ENCODE results near the gene HNRNPH1.
"Not testable (repeated sequence)": the region's sequence is repeated elsewhere in the genome, so short reads cannot be mapped to it uniquely, and the experiment has no call there.

The HNRNPH1 gene, protein sequence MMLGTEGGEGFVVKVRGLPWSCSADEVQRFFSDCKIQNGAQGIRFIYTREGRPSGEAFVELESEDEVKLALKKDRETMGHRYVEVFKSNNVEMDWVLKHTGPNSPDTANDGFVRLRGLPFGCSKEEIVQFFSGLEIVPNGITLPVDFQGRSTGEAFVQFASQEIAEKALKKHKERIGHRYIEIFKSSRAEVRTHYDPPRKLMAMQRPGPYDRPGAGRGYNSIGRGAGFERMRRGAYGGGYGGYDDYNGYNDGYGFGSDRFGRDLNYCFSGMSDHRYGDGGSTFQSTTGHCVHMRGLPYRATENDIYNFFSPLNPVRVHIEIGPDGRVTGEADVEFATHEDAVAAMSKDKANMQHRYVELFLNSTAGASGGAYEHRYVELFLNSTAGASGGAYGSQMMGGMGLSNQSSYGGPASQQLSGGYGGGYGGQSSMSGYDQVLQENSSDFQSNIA

DNA sequence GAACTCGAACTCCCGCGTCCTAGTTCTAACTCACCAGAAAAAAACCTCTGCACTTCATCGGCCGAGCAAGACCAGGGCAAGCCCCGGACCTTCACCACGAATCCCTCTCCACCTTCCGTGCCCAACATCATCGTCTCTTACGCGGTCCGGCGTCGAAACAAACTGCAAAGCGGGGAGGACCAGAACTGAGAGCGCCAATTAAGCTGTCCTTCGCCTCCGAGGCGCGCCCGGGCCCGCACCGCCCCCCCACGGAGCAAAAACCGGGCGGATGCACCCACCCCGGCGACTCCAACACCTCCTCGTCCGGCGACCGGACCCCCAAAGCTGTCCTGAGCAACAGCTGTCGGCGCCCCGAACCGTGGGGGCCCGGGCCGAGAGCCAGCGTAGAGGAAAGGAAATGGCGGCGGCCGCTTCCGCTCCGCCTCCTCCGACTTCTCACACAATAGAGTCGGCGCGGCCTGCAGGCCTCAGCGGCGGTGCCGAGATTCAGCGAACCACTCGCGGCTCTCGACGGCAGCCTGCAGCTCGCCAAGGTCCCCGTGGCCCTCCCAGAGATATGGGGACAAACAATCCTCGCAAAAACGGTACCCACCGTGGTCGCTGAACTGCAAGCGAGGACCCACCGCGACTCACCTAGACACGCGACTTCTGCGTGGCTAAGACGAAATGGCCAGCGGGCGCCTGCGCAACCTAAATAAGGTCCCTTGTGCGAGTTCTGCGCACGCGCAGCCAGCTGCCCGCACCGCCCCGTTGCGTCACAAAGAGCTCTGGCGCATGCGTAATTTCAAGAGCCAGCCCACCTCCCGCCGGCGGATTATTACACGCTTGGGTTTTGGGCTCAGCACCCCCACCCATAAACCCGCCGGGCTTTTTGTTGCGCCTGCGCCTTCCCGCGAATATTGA lies at the start of gene HNRNPH1:
Gene HNRNPH1, minus strand, starts transcription at position 669 of the 903 bp plus-strand sequence. Its CDS starts 538 bp downstream, at position 131.
- peak; percentile 100 for DNase-seq

DNA sequence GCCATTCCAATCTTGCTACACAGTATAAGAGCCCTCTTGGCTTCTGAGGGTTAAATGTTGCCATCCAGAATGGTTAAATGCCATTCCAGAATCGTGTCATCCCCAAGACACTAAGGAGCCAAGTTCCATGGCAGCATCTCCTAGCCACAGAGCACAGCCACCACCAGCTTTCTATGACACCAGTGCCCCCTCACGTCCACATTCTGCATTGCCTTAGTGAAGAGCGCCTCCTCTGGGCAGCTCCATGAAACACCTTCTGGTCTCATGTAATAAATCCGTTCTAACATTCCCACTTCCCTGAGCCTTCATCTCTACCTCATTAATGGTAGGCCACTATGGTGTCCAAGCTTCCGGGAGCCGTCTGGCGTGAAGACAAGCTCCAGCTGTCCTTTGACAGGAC lies 44.9 kb upstream of the HNRNPH1 start:
- DNase-seq, result peak; percentile 87

DNA sequence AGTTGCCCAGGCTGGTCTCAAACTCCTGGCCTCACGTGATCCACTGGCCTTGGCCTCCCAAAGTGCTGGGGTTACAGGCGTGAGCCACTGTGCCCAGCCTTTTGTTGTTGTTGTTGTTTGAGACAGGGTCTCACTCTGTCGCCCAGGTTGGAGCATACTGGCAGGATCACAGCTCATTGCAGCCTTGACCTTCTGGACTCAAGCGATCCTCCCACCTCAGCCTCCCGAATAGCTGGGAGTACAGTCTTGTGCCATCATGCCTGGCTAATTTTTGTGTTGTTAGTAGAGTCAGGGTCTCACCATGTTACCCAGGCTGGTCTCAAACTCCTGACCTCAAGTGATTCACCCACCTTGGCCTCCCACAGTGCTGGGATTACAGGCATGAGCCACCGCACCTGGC lies 38.2 kb upstream of the HNRNPH1 start:
- not testable (repeated sequence) for DNase-seq

DNA sequence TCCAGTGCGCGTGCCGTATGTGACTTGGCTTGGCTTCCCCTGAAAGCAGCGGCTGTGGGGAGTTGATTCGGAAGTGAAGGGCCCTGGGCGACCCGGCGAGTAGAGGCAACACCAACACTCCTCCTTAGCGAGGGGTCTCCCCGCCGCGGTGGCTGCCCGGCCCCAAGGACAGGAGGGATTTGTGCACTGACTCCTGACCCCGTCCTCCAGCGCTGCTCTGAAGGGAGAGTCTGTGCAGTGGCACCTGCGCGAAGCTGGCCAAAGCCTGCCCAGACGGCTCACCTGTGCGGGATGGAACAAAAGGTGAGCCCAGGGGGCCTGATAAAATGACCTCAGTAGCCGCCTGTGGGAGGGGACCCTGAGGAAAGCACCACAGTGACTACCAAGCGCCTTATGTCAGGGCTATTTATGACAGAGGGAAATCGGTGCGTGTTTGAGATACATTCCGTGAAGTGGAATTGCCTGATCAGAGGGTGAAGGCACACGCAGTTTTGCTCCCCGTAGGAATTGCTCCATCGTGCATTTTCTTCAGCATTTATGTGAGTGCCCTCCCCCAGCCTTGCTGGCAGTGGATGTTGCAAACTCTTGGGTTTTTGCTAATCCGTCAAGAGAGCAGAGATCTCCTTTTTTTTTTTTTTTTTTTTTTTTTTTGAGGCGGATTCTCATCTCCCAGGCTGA lies 34.8 kb upstream of the HNRNPH1 start:
- peak; percentile 57 for DNase-seq

DNA sequence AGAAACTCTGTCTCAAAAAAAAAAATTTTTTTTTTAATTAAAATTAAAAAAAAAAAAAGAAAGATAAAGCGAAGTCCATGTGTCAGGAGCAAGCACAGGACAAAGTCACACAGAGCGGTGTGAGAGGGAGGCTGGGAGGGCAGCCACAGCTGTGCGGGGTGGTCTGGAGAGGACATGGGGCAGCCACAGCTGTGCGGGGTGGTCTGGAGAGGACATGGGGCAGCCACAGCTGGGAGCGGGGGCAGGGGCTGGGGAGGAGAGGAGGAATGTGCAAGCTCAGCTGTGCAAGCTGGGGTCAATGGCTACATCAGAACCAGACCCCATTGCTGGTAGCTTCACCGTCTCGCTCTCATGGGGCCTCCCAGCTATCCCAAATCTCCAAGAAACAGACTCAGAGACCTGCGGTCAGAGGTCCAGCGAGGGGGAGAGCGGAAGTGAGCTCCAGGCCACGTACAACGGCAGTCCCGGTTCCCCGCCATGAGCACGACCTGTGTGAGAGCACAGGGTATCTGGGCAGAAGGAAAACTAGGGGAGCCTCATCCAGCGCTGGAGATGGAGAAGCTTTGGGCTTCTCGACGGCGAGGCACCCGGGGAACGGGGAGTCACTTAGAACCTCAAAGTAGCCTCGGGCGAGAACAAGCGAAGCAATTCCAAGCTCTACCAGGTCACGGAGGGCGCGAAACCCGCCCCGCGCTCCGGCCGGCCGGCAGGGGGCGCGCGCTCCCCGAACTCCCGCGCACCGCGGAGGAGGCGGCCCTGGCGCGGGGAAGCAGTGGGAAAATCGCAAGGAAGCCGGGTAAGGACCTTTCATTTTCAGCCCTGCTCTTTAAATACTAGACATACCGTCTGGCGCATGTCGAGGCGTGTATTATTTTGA lies 34.1 kb upstream of the HNRNPH1 start:
- DNase-seq, result not testable (repeated sequence)

DNA sequence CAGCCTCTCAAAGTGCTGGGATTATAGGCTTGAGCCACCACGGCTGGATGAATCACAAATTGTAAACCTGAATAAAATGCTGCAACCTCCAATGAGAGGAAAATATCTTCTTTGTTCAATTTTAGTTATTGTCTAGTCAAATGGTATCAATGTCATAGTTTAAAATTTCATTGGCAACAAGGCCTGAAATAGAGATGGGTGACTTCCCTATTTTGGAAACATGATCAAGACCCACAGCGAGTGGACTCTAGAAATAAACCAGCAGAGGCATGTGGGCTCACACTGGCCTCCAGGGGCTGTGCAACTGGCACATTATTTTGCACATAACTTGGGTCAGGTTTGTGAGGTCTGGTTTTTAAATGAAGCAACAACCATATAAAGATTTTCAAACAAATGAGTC lies 29.7 kb upstream of the HNRNPH1 start:
- not testable (repeated sequence) for DNase-seq

GRCh38 chr5:179650245-179650644 lies 26.8 kb upstream of the HNRNPH1 start:
- DNase-seq, result not testable (repeated sequence)

GRCh38 chr5:179649166-179649703 lies 25.8 kb upstream of the HNRNPH1 start:
- DNase-seq, result not testable (repeated sequence)

GRCh38 chr5:179648410-179648809 lies 24.9 kb upstream of the HNRNPH1 start:
- DNase-seq, result no peak

DNA sequence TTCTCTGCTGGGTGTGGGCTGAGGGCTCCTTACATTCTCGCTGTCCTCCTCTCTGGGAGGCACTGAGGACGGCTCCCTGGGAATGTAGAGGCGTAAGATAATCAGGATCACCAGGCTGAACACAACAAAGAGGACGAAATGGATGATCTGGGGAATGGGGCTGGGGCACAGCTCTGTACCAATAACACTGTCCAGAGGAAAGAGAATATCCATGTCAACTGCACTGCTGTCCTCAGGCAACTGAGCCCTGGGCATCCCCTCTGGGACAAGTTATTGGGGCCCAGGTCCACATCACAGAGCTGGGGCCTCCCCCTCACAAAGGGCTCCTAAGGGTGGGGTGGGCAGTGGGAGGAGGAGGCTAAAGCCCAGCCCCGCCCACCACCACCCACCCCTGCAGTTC lies 21.3 kb upstream of the HNRNPH1 start:
- DNase-seq, result not testable (repeated sequence)

DNA sequence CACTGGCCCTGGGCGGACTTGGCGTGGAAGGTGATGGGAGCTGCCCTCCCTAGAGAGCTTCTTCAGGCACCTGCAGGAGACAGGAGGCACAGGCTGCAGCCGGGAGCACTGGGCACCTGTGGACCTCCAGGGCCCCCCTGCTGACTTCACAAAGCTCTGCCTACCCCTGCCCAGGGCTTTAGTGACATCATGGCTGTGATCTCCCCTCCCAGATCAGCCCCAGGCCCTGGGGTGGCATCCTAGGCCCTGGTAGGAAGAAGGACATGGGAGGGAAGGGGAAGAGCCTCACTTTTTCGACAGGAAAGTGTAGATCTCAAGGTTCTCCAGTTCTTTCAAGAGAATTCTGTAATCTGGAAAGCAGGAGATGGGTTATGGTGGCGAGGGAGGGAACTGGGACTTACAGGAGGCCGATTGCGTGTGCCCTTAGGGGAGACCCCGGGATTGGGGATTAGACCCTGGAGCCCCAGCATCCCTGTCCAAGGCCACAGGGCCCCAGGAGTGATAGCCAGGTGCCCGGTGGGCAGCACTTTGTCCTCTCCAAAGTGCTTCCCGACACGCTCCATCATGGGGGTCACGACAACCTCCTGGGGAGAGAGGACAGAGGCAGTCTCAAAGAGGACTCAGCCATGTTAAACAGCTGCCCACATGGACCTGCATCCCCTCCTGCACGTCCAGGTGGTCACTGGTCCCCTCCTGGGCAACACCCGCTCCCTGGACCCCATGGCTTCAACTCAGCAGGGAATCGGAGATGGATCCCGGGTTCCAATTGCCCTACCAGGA lies 19.9 kb upstream of the HNRNPH1 start:
- DNase-seq, result not testable (repeated sequence)

- not testable (repeated sequence) for DNase-seq
Observed at GRCh38 chr5:179642626-179643025, 19.2 kb upstream of the HNRNPH1 start.

GRCh38 chr5:179641745-179642144 lies 18.3 kb upstream of the HNRNPH1 start:
- DNase-seq, result not testable (repeated sequence)

GRCh38 chr5:179639296-179639695 lies 15.8 kb upstream of the HNRNPH1 start:
- DNase-seq, result not testable (repeated sequence)

GRCh38 chr5:179634370-179635172 lies 11.1 kb upstream of the HNRNPH1 start:
- DNase-seq, result not testable (repeated sequence)

DNA sequence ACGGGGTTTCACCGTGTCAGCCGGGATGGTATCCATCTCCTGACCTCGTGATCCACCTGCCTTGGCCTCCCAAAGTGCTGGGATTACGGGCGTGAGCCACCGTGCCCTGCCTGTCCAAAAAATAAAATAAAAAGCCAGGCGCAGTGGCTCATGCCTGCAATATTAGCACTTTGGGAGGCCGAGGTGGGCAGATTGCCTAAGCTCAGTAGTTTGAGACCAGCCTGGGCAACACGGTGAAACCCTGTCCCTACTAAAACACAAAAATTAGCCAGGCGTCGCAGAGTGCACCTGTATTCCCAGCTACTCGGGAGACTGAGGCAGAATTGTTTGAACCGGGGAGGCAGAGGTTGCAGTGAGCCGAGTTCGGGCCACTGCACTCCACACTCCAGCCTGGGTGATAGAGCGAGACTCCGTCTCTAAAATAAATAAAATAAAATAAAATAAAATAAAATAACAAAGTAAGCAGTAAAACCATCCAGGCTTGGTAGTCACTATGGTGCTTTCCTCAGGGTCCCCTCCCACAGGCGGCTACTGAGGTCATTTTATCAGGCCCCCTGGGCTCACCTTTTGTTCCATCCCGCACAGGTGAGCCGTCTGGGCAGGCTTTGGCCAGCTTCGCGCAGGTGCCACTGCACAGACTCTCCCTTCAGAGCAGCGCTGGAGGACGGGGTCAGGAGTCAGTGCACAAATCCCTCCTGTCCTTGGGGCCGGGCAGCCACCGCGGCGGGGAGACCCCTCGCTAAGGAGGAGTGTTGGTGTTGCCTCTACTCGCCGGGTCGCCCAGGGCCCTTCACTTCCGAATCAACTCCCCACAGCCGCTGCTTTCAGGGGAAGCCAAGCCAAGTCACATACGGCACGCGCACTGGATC lies 10.3 kb upstream of the HNRNPH1 start:
- not testable (repeated sequence) for DNase-seq

GRCh38 chr5:179624841-179625271 lies 1.4 kb upstream of the HNRNPH1 start:
- DNase-seq, result peak; percentile 45

- DNase-seq, result peak; percentile 81
Observed at GRCh38 chr5:179623906-179624741, 653 bp upstream of the HNRNPH1 start.

All from hematopoietic multipotent progenitor cell treated with erythropoietin and hydrocortisone succinate and interleukin-3 and kit ligand, for 6 days (in vitro differentiated cells).